SK-N-SH (cell line): ENCODE data around the gene CATSPERD. TPM values are rescaled to one million over a fixed set of nuclear protein-coding genes. Genes with fewer than 3 reads are reported as not detected.

Source experiments
- CTCF ChIA-PET: fragments of 300-600, 350-600 bp; formaldehyde crosslinking; extraction: SDS; loops from one replicate; lab custom pipeline; 2021; lab: Yijun Ruan, JAX
- POLR2A ChIA-PET: fragments of 350-600 bp; sonication (Branson Sonifier 250); formaldehyde crosslinking; extraction: SDS; loops from one replicate; lab custom pipeline; 2020; ENCODE audit warnings: antibody characterized with exemption, inconsistent platforms; lab: Yijun Ruan, JAX
- DNase-seq: peaks from one replicate; pipeline ENCODE4 v3.0.0; 2012
- H2AFZ ChIP-seq: fragments of 200-600 bp; sonication (generic); 2 replicates; pipeline ENCODE4 v1.8.1; 2016; ENCODE audit warnings: antibody characterized with exemption, mild to moderate bottlenecking, low read depth
- H3F3A ChIP-seq: fragments of 200-600 bp; sonication (generic); replicated peaks from 2 replicates; pipeline ENCODE3; 2016; ENCODE audit warnings: antibody characterized with exemption, mild to moderate bottlenecking; ENCODE audit not compliant: insufficient read depth
- H3K27ac ChIP-seq, 2 experiments: fragments of 200-500 bp in 1 of 2; fragments of 200-600 bp in 1 of 2; sonication (Bioruptor generic) in 1 of 2; sonication (generic), shearing (Covaris generic) in 1 of 2; 2 replicates each; pipeline versions ENCODE4 v1.5.1 to v1.6.1; 2014 to 2016; ENCODE audit warnings: low read depth in 2 of 2, inconsistent platforms in 1 of 2, low read length in 1 of 2, mild to moderate bottlenecking in 1 of 2, mixed read lengths in 1 of 2
- H3K27me3 ChIP-seq: fragments of 200-600 bp; sonication (generic), shearing (Covaris generic); 2 replicates; pipeline ENCODE4 v1.6.1; 2016; ENCODE audit warnings: mixed run types; ENCODE audit not compliant: insufficient read depth
- H3K36me3 ChIP-seq, 2 experiments: fragments of 200-500 bp in 1 of 2; fragments of 200-600 bp in 1 of 2; sonication (Bioruptor generic) in 1 of 2; sonication (generic) in 1 of 2; replicated peaks in 1 of 2; 2 replicates each; pipeline versions ENCODE3 to v1.5.1; 2014 to 2016; ENCODE audit warnings: low read length in 1 of 2, mild to moderate bottlenecking in 1 of 2; ENCODE audit not compliant: insufficient read depth in 2 of 2, control insufficient read depth in 1 of 2
- H3K4me1 ChIP-seq, 2 experiments: fragments of 200-500 bp in 1 of 2; fragments of 200-600 bp in 1 of 2; sonication (Bioruptor generic) in 1 of 2; sonication (generic), shearing (Covaris generic) in 1 of 2; 2 replicates each; pipeline versions ENCODE4 v1.5.1 to v1.6.1; 2014 to 2016; ENCODE audit warnings: low read depth in 1 of 2, low read length in 1 of 2, mixed run types in 1 of 2; ENCODE audit not compliant: insufficient read depth in 2 of 2, control insufficient read depth in 1 of 2
- H3K4me2 ChIP-seq: fragments of 200-600 bp; sonication (generic), shearing (Covaris generic); 2 replicates; pipeline ENCODE4 v1.6.1; 2017; ENCODE audit warnings: mixed run types
- H3K4me3 ChIP-seq, 2 experiments: fragments of 200-500 bp in 1 of 2; fragments of 200-600 bp in 1 of 2; sonication (Bioruptor generic) in 1 of 2; sonication (generic), shearing (Covaris generic) in 1 of 2; 2 replicates each; pipeline versions ENCODE4 v1.5.1 to v1.8.1; 2014 to 2016; ENCODE audit warnings: low read depth in 2 of 2, inconsistent platforms in 1 of 2, low read length in 1 of 2, mild to moderate bottlenecking in 1 of 2, mixed read lengths in 1 of 2, moderate library complexity in 1 of 2
- H3K79me2 ChIP-seq: fragments of 200-600 bp; sonication (generic); 2 replicates; pipeline ENCODE4 v1.8.1; 2017; ENCODE audit warnings: mild to moderate bottlenecking; ENCODE audit not compliant: insufficient read depth
- H3K9ac ChIP-seq: fragments of 200-600 bp; sonication (generic); 2 replicates; pipeline ENCODE4 v1.6.1; 2017; ENCODE audit warnings: mixed run types
- H3K9me2 ChIP-seq: fragments of 200-600 bp; sonication (generic); 2 replicates; pipeline ENCODE4 v1.6.1; 2017; ENCODE audit warnings: mixed run types
- H3K9me3 ChIP-seq: fragments of 200-600 bp; sonication (generic); 2 replicates; pipeline ENCODE4 v1.6.1; 2017; ENCODE audit warnings: mixed run types, mild to moderate bottlenecking, moderate library complexity
- H4K20me1 ChIP-seq: fragments of 200-600 bp; sonication (generic); 2 replicates; pipeline ENCODE4 v1.6.1; 2017; ENCODE audit warnings: mild to moderate bottlenecking, mixed run types; ENCODE audit not compliant: insufficient read depth
- CHD2 ChIP-seq: fragments of 150-350 bp; IDR thresholded peaks from 2 replicates; pipeline ENCODE4 v1.6.1; 2018; ENCODE audit warnings: low read length; ENCODE audit not compliant: partially characterized antibody
- CTCF ChIP-seq: fragments of 200-600 bp; sonication (generic); IDR thresholded peaks from 2 replicates; pipeline ENCODE4 v1.6.1; 2017; ENCODE audit warnings: antibody characterized with exemption, mild to moderate bottlenecking, moderate library complexity
- EP300 ChIP-seq, 2 experiments: IDR thresholded peaks; 2 replicates each; pipeline versions ENCODE4 v1.4.0 to v1.6.1; 2012; ENCODE audit warnings: borderline replicate concordance in 1 of 2, low read depth in 1 of 2, low read length in 1 of 2
- FOXJ3 ChIP-seq: sonication (generic); formaldehyde crosslinking; IDR thresholded peaks from 2 replicates; pipeline ENCODE4 v1.5.1; 2020; ENCODE audit warnings: mild to moderate bottlenecking, missing genetic modification reagents
- GATA2 ChIP-seq: sonication (generic); formaldehyde crosslinking; IDR thresholded peaks from 2 replicates; pipeline ENCODE4 v1.5.0; 2020; ENCODE audit warnings: mild to moderate bottlenecking, missing genetic modification reagents
- JUND ChIP-seq: IDR thresholded peaks from 2 replicates; pipeline ENCODE4 v1.4.0; 2012
- MEF2A ChIP-seq: IDR thresholded peaks from 2 replicates; pipeline ENCODE4 v1.4.0; 2012; ENCODE audit warnings: low read depth, borderline replicate concordance
- PBX3 ChIP-seq: IDR thresholded peaks from 2 replicates; pipeline ENCODE4; 2012
- RXRA ChIP-seq: IDR thresholded peaks from 2 replicates; pipeline ENCODE4 v1.4.0; 2012; ENCODE audit warnings: low read depth, mild to moderate bottlenecking, borderline replicate concordance
- TEAD4 ChIP-seq: IDR thresholded peaks from 2 replicates; pipeline ENCODE4 v1.4.0; 2012; ENCODE audit warnings: mild to moderate bottlenecking, borderline replicate concordance; ENCODE audit not compliant: insufficient read depth
- USF1 ChIP-seq: IDR thresholded peaks from 2 replicates; pipeline ENCODE4 v1.4.0; 2012; ENCODE audit warnings: low read depth, borderline replicate concordance
- USF2 ChIP-seq: fragments of 150-350 bp; IDR thresholded peaks from 2 replicates; pipeline ENCODE4 v1.6.1; 2017; ENCODE audit warnings: antibody characterized with exemption, low read length, low read depth, borderline replicate concordance
- ZBTB33 ChIP-seq: IDR thresholded peaks from 2 replicates; pipeline ENCODE4 v1.4.0; 2012; ENCODE audit warnings: low read depth, borderline replicate concordance
- WGBS: methylation state at CpG from one replicate; pipeline ENCODE4 v1.1.6; 2017; ENCODE audit warnings: low lambda C conversion rate; 5-methylcytosine and 5-hydroxymethylcytosine counted together
- polyA plus RNA-seq, 3 experiments: library from polyadenylated mRNA; depleted of rRNA; stranded (reverse); fragments of >200 nt; gene quantifications; 2 replicates each; pipeline ENCODE4 v1.2.3, GENCODE V29; 2012

CATSPERD gene
- polyA plus RNA-seq, 1 of the 3 experiments (the other 2 are of a cell fraction): not detected

GRCh38 chr19:5822181-5822844 is 101.9 kb downstream of the CATSPERD start:
- Histone ChIP-seq H3K4me3 (no peak overlapping the region), H2AFZ (no peak overlapping the region), H3K27ac (no peak overlapping the region), H3K36me3 (no peaks in the 10 kb centered on the region), H3K4me2 (no peak overlapping the region), H3K9ac (no peak overlapping the region), H3K79me2 (no peaks in the 10 kb centered on the region), H3K4me1 (peaks cover 0 to 11% of the 10 kb centered on the region in 2 experiments; a peak in 1 of 4 replicates), H3K9me3 (no peaks in the 10 kb centered on the region), H3K27me3 (no peaks in the 10 kb centered on the region; the same call in 1 of the 2 replicates), H4K20me1 (no peaks in the 10 kb centered on the region), H3F3A (no peaks in the 10 kb centered on the region), H3K9me2 (no peaks in the 10 kb centered on the region)
- TF ChIP-seq RXRA (no peak), MEF2A (no peak), PBX3 (no peak), USF1 (no peak), CTCF (no peak), CHD2 (no peak), GATA2 (no peak), ZBTB33 (no peak), FOXJ3 (CRISPR knock-in tag) (no peak), USF2 (no peak), JUND (no peak), EP300 (IDR thresholded peaks at IDR 0.05; ENCODE audit: borderline replicate concordance in 1 of 2, low read depth in 1 of 2, low read length in 1 of 2) (no peak), TEAD4 (no peak)
- POLR2A ChIA-PET: no interaction called here
- WGBS: 25% methylated on average over 19 of the region's 30 CpGs
- CTCF ChIA-PET: interaction anchor here (0.9 to 5.8 kb wide), 5 partner anchors 10 to 212 kb away, joined by 3 to 51 read pairs (median 5); partner anchors contain the start of gene NRTN
- no peak for DNase-seq
